Measurements from ENCODE around the gene CPNE5.

DNA sequence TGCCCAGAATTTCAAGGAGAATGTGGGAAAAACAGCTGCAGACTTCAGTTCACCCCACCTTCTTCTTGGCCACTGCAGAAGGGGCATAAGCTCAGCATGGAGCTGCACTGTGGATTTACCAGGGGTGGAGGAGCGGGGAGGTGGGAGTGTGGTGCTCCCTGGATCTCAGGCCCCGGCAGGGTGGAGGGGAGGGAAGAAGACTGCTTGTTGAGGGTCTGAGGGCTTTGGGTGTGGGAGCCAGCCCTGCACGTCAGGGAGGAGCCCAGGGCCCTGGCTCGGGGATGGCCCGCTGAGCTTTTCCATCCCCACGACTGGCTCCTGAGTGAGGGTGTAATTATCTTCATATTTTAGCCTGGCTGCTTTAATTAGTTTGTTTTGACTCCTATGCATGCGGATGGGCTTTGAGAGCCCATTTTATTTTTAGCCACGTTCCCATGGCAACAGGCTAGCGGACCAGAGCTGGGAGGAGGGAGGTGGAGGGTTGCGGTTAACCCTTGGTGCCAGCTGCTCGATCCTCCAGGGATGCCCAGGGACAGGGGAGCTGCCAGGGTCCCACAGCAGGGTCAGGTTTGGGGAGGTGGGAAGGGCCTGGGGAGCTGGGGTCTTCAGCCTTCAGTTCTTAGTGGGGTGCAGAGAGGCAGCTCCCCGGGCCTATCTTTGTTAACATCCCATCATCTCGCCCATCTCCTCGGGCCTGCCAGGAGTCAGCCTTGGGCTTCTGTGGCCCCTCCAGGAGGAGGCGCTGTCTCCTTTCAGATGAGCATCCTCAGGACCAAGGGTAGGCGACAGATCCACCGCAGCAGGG is 73.4 kb downstream of the CPNE5 start:
- TF ChIP-seq CEBPB (IDR thresholded peaks at IDR 0.05) (no peak), RAD21 (IDR thresholded peaks at IDR 0.05; ENCODE audit: low read depth) (peak; percentile 98), TAF1 (IDR thresholded peaks at IDR 0.05; ENCODE audit: low read depth) (no peak), TCF12 (IDR thresholded peaks at IDR 0.05; ENCODE audit: low read depth) (no peak), EGR1 (IDR thresholded peaks at IDR 0.05) (no peak), EP300 (IDR thresholded peaks at IDR 0.05; ENCODE audit: borderline replicate concordance) (no peak)
- TF ChIP-seq, protein P1, sequence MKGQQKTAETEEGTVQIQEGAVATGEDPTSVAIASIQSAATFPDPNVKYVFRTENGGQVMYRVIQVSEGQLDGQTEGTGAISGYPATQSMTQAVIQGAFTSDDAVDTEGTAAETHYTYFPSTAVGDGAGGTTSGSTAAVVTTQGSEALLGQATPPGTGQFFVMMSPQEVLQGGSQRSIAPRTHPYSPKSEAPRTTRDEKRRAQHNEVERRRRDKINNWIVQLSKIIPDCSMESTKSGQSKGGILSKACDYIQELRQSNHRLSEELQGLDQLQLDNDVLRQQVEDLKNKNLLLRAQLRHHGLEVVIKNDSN (IDR thresholded peaks at IDR 0.05), result no peak
- TF ChIP-seq, protein P2, sequence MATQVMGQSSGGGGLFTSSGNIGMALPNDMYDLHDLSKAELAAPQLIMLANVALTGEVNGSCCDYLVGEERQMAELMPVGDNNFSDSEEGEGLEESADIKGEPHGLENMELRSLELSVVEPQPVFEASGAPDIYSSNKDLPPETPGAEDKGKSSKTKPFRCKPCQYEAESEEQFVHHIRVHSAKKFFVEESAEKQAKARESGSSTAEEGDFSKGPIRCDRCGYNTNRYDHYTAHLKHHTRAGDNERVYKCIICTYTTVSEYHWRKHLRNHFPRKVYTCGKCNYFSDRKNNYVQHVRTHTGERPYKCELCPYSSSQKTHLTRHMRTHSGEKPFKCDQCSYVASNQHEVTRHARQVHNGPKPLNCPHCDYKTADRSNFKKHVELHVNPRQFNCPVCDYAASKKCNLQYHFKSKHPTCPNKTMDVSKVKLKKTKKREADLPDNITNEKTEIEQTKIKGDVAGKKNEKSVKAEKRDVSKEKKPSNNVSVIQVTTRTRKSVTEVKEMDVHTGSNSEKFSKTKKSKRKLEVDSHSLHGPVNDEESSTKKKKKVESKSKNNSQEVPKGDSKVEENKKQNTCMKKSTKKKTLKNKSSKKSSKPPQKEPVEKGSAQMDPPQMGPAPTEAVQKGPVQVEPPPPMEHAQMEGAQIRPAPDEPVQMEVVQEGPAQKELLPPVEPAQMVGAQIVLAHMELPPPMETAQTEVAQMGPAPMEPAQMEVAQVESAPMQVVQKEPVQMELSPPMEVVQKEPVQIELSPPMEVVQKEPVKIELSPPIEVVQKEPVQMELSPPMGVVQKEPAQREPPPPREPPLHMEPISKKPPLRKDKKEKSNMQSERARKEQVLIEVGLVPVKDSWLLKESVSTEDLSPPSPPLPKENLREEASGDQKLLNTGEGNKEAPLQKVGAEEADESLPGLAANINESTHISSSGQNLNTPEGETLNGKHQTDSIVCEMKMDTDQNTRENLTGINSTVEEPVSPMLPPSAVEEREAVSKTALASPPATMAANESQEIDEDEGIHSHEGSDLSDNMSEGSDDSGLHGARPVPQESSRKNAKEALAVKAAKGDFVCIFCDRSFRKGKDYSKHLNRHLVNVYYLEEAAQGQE (IDR thresholded peaks at IDR 0.05; ENCODE audit: low read depth), result no peak
